Stomach (tissue), 9 donors: ENCODE data around the gene ADGRL3. TPM values are rescaled to one million over a fixed set of nuclear protein-coding genes. Genes with fewer than 3 reads are reported as not detected.

Source experiments
- DNase-seq, 2 donors: peaks; one replicate each; pipeline versions ENCODE4 v3.0.0 to v3.0.0-alpha.2; 2013 to 2019
- H3K27ac ChIP-seq, 5 donors: fragments of 200-600 bp in 4 of 5; sonication (generic) in 4 of 5; one replicate each; pipeline ENCODE4 v1.5.1; 2013 to 2019; ENCODE audit warnings: mild to moderate bottlenecking in 1 of 5, moderate library complexity in 1 of 5
- H3K27me3 ChIP-seq, 3 donors: fragments of 200-600 bp; sonication (generic); one replicate each; pipeline ENCODE4 v1.5.1; 2017 to 2019; ENCODE audit warnings: mixed run types in 1 of 3
- H3K36me3 ChIP-seq, 4 donors: fragments of 200-600 bp; sonication (generic); 1 replicate in 3 of 4; 2 replicates in 1 of 4; pipeline ENCODE4 v1.5.1; 2016 to 2019
- H3K4me1 ChIP-seq, 4 donors: fragments of 200-600 bp; sonication (generic); one replicate each; pipeline ENCODE4 v1.5.1; 2016 to 2019
- H3K4me3 ChIP-seq, 4 donors: fragments of 200-600 bp; sonication (generic) in 3 of 4; one replicate each; pipeline ENCODE4 v1.5.1; 2016 to 2019; ENCODE audit warnings: mild to moderate bottlenecking in 1 of 4
- H3K9me3 ChIP-seq, 4 donors: fragments of 200-600 bp; sonication (generic); one replicate each; pipeline ENCODE4 v1.5.1; 2016 to 2019
- CTCF ChIP-seq, 7 experiments: fragments of 450-650 bp in 4 of 7; fragments of 200-600 bp in 3 of 7; sonication (generic) in 3 of 7; IDR thresholded peaks; one replicate each; pipeline ENCODE4 v1.5.1; 2016 to 2019; ENCODE audit warnings: antibody characterized with exemption in 7 of 7, control low read depth in 2 of 7, mild to moderate bottlenecking in 1 of 7
- EP300 ChIP-seq: sonication (generic); formaldehyde crosslinking; IDR thresholded peaks from one replicate; pipeline ENCODE4 v1.6.1; 2017; ENCODE audit warnings: antibody characterized with exemption
- POLR2A ChIP-seq, 4 donors: fragments of 450-650 bp; IDR thresholded peaks; one replicate each; pipeline ENCODE4 v1.6.1; 2016; ENCODE audit warnings: antibody characterized with exemption in 4 of 4, control low read depth in 2 of 4, mild to moderate bottlenecking in 1 of 4, moderate library complexity in 1 of 4
- POLR2AphosphoS5 ChIP-seq, 3 donors: sonication (generic); formaldehyde crosslinking; IDR thresholded peaks; one replicate each; pipeline ENCODE4 v1.6.1; 2016; ENCODE audit warnings: antibody characterized with exemption in 3 of 3
- WGBS, 5 donors: extraction: QIAGEN DNeasy Blood & Tissue Kit in 3 of 5; methylation state at CpG; one replicate each; pipeline versions ENCODE4 v1.1.5 to v1.1.7; 2013 to 2018; 5-methylcytosine and 5-hydroxymethylcytosine counted together
- intact Hi-C: fragments of 100-400 bp; cut with DNase I; formaldehyde crosslinking; loops from one replicate; pipeline ENCODE4 v1.15.1; 2023; ENCODE audit warnings: low total_unique reads
- polyA plus RNA-seq, 3 donors: library from polyadenylated mRNA; stranded (reverse); fragments of 200-250 nt; gene quantifications; one replicate each; pipeline ENCODE4 v1.2.3, GENCODE V29; 2013
- total RNA-seq, 5 donors: library from RNA; depleted of rRNA; stranded (reverse); fragments of >200 nt; gene quantifications; one replicate each; pipeline versions ENCODE4 v1.1.0 to v1.2.3, GENCODE V29; 2014 to 2016
- donor health status: healthy with polysubstance abuse.
- donor health status: Bipolar disorder and iron deficiency.
- donor health status: healthy.

Gene ADGRL3
- total and polyA plus RNA-seq, 8 donors, result 0.48 to 109 (median 3.9) TPM

- Histone ChIP-seq H3K4me1 (peaks cover 0 to 7% (median 3%) of the 10 kb centered on the region in 4 donors), H3K9me3 (no peaks in the 10 kb centered on the region), H3K27me3 (no peaks in the 10 kb centered on the region), H3K36me3 (no peaks in the 10 kb centered on the region), H3K27ac (no peak overlapping the region), H3K4me3 (no peak overlapping the region)
- WGBS, 5 donors, result 30 to 39% (median 35%) methylated on average over 2 of the region's 2 CpGs
- peak in 1 of 2 donors; percentile 20 for DNase-seq
- TF ChIP-seq POLR2AphosphoS5 (IDR thresholded peaks at IDR 0.05) (no peak), EP300 (no peak), CTCF (IDR thresholded peaks at IDR 0.05) (no peak), POLR2A (IDR thresholded peaks at IDR 0.05) (no peak)
- intact Hi-C loops, result no loop called here
These were observed 206.6 kb downstream of the ADGRL3 start for GRCh38 chr4:61406677-61407076.

DNA sequence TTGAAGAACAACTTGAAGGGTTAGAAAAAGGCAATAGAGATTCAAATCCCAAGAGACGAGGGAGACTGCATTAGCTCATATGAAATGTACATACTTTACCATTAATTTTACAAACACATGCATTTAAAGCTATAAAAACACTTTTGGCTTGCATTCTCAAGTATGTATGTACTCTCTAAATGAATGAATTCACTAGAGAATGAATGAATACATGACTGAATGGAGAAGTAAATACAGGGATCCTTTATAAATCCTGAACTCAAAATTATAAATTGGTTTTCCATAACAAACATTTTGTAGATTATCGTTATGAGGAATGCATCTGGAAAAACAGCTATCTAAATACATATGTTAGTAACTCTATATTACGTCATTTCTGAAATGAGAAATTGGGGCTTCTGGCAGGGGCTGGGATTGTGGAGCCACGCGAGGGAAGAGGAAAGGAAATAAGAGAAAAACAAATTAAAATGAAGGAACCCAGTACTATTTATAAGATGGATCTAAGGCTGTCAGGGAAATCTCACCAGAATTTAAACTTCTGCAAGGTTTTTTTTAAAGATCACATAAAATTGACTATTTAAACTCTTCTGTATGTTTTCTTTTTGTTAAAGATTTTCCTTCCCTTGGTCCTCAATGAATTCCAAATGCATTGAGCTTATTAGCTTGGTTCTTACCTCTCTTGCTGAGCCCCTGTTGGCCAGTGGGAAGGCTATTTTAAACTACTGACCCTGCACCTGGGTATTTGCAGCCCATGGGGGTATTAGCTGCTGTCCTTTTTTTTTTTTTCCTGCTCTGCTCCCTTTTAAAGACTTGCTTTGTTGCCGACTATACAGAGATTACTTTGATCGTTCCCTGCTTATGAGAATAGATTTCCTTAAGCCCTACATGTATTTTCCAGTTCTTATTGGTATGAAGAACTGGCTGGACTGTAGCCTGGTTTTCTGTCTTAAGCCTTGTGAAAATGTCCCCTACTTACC lies 207.8 kb downstream of the ADGRL3 start:
- intact Hi-C loops, result no loop called here
- Histone ChIP-seq H3K4me1 (peaks cover 0 to 7% (median 3%) of the 10 kb centered on the region in 4 donors), H3K4me3 (no peak overlapping the region), H3K27ac (no peak overlapping the region), H3K36me3 (no peaks in the 10 kb centered on the region), H3K9me3 (no peaks in the 10 kb centered on the region), H3K27me3 (no peaks in the 10 kb centered on the region)
- WGBS, 5 donors, result 62 to 78% (median 76%) methylated on average over 7 of the region's 7 CpGs
- TF ChIP-seq CTCF (IDR thresholded peaks at IDR 0.05), result no peak
- no peak for TF ChIP-seq EP300
- no peak for TF ChIP-seq POLR2AphosphoS5 (IDR thresholded peaks at IDR 0.05)
- TF ChIP-seq POLR2A (IDR thresholded peaks at IDR 0.05), result no peak
- DNase-seq, result peak in 1 of 2 donors; percentile 60

DNA sequence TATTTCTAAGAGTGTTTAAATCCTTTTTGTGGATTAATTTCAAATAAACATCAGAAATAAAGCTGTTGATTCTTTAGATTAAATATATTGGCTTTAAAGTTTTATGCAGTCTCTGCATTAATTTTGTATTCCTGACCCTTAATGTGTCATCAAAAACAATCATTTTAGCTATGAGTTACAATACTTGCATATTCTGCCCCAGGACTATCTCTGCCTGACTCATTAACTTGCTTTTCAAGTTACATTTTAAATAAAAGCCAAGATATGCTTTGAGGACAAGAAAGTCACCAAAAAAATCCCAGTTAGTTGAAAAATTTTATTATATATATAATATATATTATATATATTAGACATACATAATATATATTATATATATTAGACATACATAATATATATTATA lies 208.7 kb downstream of the ADGRL3 start:
- no peak for DNase-seq
- H3K27me3 ChIP-seq, result no peaks in the 10 kb centered on the region
- no peak overlapping the region for H3K27ac ChIP-seq
- intact Hi-C loops, result no loop called here
- no peaks in the 10 kb centered on the region for H3K9me3 ChIP-seq
- peaks cover 0 to 7% (median 3%) of the 10 kb centered on the region in 4 donors for H3K4me1 ChIP-seq
- no peaks in the 10 kb centered on the region for H3K36me3 ChIP-seq
- TF ChIP-seq EP300 (no peak), POLR2A (IDR thresholded peaks at IDR 0.05) (no peak), CTCF (IDR thresholded peaks at IDR 0.05) (no peak), POLR2AphosphoS5 (IDR thresholded peaks at IDR 0.05) (no peak)
- no peak overlapping the region for H3K4me3 ChIP-seq

DNA sequence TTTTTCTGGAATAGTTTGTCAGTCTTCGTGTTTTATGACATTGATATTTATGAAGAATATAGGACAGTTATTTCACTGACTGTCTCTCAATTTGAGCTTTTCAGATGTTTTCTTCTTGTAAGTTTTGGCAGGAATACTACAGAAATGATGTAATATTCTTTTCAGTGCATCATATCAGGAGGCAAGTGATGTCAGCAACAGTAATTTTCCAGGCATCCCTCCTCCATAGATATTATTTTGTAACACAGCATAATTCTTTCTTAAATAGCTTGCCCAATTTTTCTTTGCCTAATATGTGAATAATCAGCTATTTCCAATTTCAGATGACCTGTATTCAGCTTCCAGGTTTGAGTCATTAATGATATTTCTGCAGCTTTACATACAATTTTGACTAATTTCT lies 211.1 kb downstream of the ADGRL3 start:
- Histone ChIP-seq H3K36me3 (no peaks in the 10 kb centered on the region), H3K27me3 (no peaks in the 10 kb centered on the region), H3K9me3 (no peaks in the 10 kb centered on the region), H3K4me3 (no peak overlapping the region), H3K27ac (no peak overlapping the region), H3K4me1 (peaks cover 0 to 7% (median 3%) of the 10 kb centered on the region in 4 donors)
- no peak for DNase-seq
- intact Hi-C loops, result no loop called here
- TF ChIP-seq EP300, result no peak
- no peak for TF ChIP-seq POLR2A (IDR thresholded peaks at IDR 0.05)
- no peak for TF ChIP-seq POLR2AphosphoS5 (IDR thresholded peaks at IDR 0.05)
- TF ChIP-seq CTCF (IDR thresholded peaks at IDR 0.05), result no peak
- 93 to 100% (median 97%) methylated on average over 1 of the region's 1 CpG for WGBS, 5 donors
